HepG2 (cell line): ENCODE results near the gene SFXN1. TPM values are rescaled to one million over a fixed set of nuclear protein-coding genes. Genes with fewer than 3 reads are reported as not detected.

ENCODE experiments used
- ARID5B ChIP-seq: IDR thresholded peaks from 2 replicates; pipeline ENCODE4 v1.4.0; 2020; ENCODE audit warnings: mild to moderate bottlenecking, missing genetic modification reagents
- ASH2L ChIP-seq: fragments of 300-600, 200-600 bp; sonication (generic); IDR thresholded peaks from 2 replicates; pipeline ENCODE4 v1.7.0; 2017; ENCODE audit warnings: low read depth, mild to moderate bottlenecking, moderate library complexity, mixed read lengths, low read length; ENCODE audit not compliant: insufficient read length
- CEBPB ChIP-seq: IDR thresholded peaks from 2 replicates; pipeline ENCODE4 v1.6.1; 2011; ENCODE audit warnings: low read depth, low read length, improper control_type of control experiment, borderline replicate concordance
- HNF4G ChIP-seq, 2 experiments: sonication (generic) in 1 of 2; formaldehyde crosslinking in 1 of 2; IDR thresholded peaks; 2 replicates each; pipeline versions ENCODE4 v1.4.0 to v1.6.1; 2011 to 2020; ENCODE audit warnings: borderline replicate concordance in 2 of 2, low read depth in 2 of 2, mild to moderate bottlenecking in 2 of 2, low read length in 1 of 2, missing genetic modification reagents in 1 of 2, moderate library complexity in 1 of 2
- MED1 ChIP-seq: sonication (generic); formaldehyde crosslinking; IDR thresholded peaks from 2 replicates; pipeline ENCODE4 v1.4.0; 2020; ENCODE audit warnings: missing genetic modification reagents
- NCOR1 ChIP-seq: fragments of 200-600 bp; sonication (generic); IDR thresholded peaks from 2 replicates; pipeline ENCODE4 v1.7.0; 2017; ENCODE audit warnings: antibody characterized with exemption, low read length, borderline replicate concordance
- PHB2 ChIP-seq: fragments of 450-650 bp; IDR thresholded peaks from 2 replicates; pipeline ENCODE4 v1.6.1; 2018; ENCODE audit not compliant: partially characterized antibody
- RAD51 ChIP-seq: fragments of 450-650 bp; IDR thresholded peaks from 2 replicates; pipeline ENCODE4 v1.6.1; 2016; ENCODE audit warnings: borderline replicate concordance
- SRSF9 ChIP-seq: fragments of 200-400 bp; formaldehyde crosslinking; IDR thresholded peaks from 2 replicates; pipeline ENCODE4 v1.6.1; 2018; ENCODE audit warnings: borderline replicate concordance, mild to moderate bottlenecking, low read depth, low read length; ENCODE audit not compliant: insufficient read depth, poor library complexity, severe bottlenecking
- TBX2 ChIP-seq: sonication (generic); formaldehyde crosslinking; IDR thresholded peaks from 2 replicates; pipeline ENCODE4 v1.5.0; 2020; ENCODE audit warnings: missing genetic modification reagents, mild to moderate bottlenecking, borderline replicate concordance
- ZFP91 ChIP-seq: sonication (generic); formaldehyde crosslinking; IDR thresholded peaks from 2 replicates; pipeline ENCODE4 v1.9.0; 2022; ENCODE audit warnings: missing genetic modification reagents, mild to moderate bottlenecking, borderline replicate concordance
- polyA plus RNA-seq, 8 experiments: library from polyadenylated mRNA; depleted of rRNA in 3 of 8; stranded (reverse) in 7 of 8; unstranded in 1 of 8; fragments of >200 nt; fragmentation: Illumina TruSeq in 4 of 8; extraction: Trizol in 4 of 8; gene quantifications; 2 replicates each; pipeline versions ENCODE4 v1.2.1 to v1.2.3, GENCODE V29; 2011 to 2016; ENCODE audit warnings: low read depth in 4 of 8, missing spikeins in 1 of 8, mixed read lengths in 1 of 8; ENCODE audit not compliant: insufficient read depth in 1 of 8
- total RNA-seq, 5 experiments: library from RNA; depleted of rRNA; stranded (reverse); fragments of >200 nt; fragmentation: Illumina TruSeq; extraction: Trizol; gene quantifications; 2 replicates each; pipeline ENCODE4 v1.2.3, GENCODE V29; 2016; ENCODE audit warnings: low read depth in 1 of 5

Gene SFXN1
- total and polyA plus RNA-seq, 2 of the 13 experiments (the other 11 are each of a cell fraction or from before 2014, with no cell fraction given), result 122 to 135 TPM

- TF ChIP-seq ARID5B (CRISPR knock-in tag) (peak; percentile 60), ZFP91 (CRISPR knock-in tag) (no peak), ASH2L (peak; percentile 21), CEBPB (peak; percentile 86), PHB2 (no peak), SRSF9 (no peak), HNF4G (IDR thresholded peaks at IDR 0.05; ENCODE audit: borderline replicate concordance, low read depth, low read length) (peak; percentile 34; the same call in 1 of the 2 replicates), HNF4G (CRISPR knock-in tag; IDR thresholded peaks at IDR 0.05; ENCODE audit: borderline replicate concordance, low read depth) (0 out of 2 replicates have a peak, but pooled peaks have one; percentile 40), TBX2 (CRISPR knock-in tag) (no peak), RAD51 (no peak), MED1 (CRISPR knock-in tag) (no peak), NCOR1 (peak; percentile 73)
- TF ChIP-seq, all 625 proteins: peak for 21
Measured at GRCh38 chr5:175475248-175475647, 3.1 kb upstream of the SFXN1 start (continued).
